ENCODE measurements around the gene OSTF1.

- TF ChIP-seq, protein P1, sequence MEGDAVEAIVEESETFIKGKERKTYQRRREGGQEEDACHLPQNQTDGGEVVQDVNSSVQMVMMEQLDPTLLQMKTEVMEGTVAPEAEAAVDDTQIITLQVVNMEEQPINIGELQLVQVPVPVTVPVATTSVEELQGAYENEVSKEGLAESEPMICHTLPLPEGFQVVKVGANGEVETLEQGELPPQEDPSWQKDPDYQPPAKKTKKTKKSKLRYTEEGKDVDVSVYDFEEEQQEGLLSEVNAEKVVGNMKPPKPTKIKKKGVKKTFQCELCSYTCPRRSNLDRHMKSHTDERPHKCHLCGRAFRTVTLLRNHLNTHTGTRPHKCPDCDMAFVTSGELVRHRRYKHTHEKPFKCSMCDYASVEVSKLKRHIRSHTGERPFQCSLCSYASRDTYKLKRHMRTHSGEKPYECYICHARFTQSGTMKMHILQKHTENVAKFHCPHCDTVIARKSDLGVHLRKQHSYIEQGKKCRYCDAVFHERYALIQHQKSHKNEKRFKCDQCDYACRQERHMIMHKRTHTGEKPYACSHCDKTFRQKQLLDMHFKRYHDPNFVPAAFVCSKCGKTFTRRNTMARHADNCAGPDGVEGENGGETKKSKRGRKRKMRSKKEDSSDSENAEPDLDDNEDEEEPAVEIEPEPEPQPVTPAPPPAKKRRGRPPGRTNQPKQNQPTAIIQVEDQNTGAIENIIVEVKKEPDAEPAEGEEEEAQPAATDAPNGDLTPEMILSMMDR (IDR thresholded peaks at IDR 0.05), result no peak
- TF ChIP-seq POLR2A (IDR thresholded peaks at IDR 0.05; ENCODE audit: low read depth), result no peak
- no peak for TF ChIP-seq EP300 (IDR thresholded peaks at IDR 0.05)
- TF ChIP-seq POLR2AphosphoS5 (IDR thresholded peaks at IDR 0.05), result no peak
Observed at GRCh38 chr9:75054368-75055001, 33.8 kb upstream of the OSTF1 start.

Data from esophagus muscularis mucosa (tissue), 4 donors.